HepG2 (cell line): ENCODE measurements around the gene LANCL2. TPM values are rescaled to one million over a fixed set of nuclear protein-coding genes. Genes with fewer than 3 reads are reported as not detected.

Source experiments
- ATAC-seq: fragments of 200-7000 bp; cut with Tn5 transposase; 3 replicates; pipeline ENCODE4 v1.9.1; 2020; ENCODE audit warnings: mild to moderate bottlenecking, moderate library complexity
- BruUV-seq: library from RNA; stranded (reverse); fragments of 400-500 nt; replicated peaks from 2 replicates; lab custom pipeline; 2021; lab: Mats Ljungman, UMichigan
- CTCF ChIA-PET: fragments of 300-600 bp; formaldehyde crosslinking; extraction: SDS; loops from one replicate; lab custom pipeline; 2021; ENCODE audit warnings: low total read pairs, inconsistent platforms, low intra/inter-chr PET ratio; lab: Yijun Ruan, JAX
- POLR2A ChIA-PET: fragments of 350-600 bp; sonication (Branson Sonifier 250); formaldehyde crosslinking; loops from one replicate; lab custom pipeline; 2020; ENCODE audit warnings: antibody characterized with exemption, inconsistent platforms; lab: Yijun Ruan, JAX
- DNase-seq: peaks from one replicate; pipeline ENCODE4 v3.0.0-alpha.2; 2015; ENCODE audit warnings: low spot score
- FAIRE-seq: peaks from 3 replicates; lab custom pipeline; 2011; peaks lifted over from hg19 to GRCh38; lab: Jason Lieb, UNC
- H2AFZ ChIP-seq: one replicate; pipeline ENCODE4 v1.6.1; 2011; ENCODE audit warnings: low read length, inconsistent platforms
- H3K27ac ChIP-seq: fragments of 300-600 bp; 3 replicates; pipeline ENCODE4 v1.8.0; 2011; ENCODE audit warnings: mixed run types, mild to moderate bottlenecking, mixed read lengths, low read length, inconsistent platforms; ENCODE audit not compliant: insufficient read depth; ENCODE audit errors: extremely low read length
- H3K27me3 ChIP-seq, 2 experiments: fragments of 200-600 bp in 1 of 2; 2 replicates in 1 of 2; 3 replicates in 1 of 2; pipeline versions ENCODE4 v1.6.0 to v1.8.0; 2011; ENCODE audit warnings: low read length in 2 of 2, mild to moderate bottlenecking in 2 of 2, moderate library complexity in 2 of 2, inconsistent platforms in 1 of 2; ENCODE audit not compliant: insufficient read depth in 2 of 2, control insufficient read depth in 1 of 2
- H3K36me3 ChIP-seq, 2 experiments: fragments of 200-600 bp in 1 of 2; replicated peaks in 1 of 2; 2 replicates in 1 of 2; 3 replicates in 1 of 2; pipeline versions ENCODE4 v1.5.1 to v1.8.0; 2011; ENCODE audit warnings: low read length in 2 of 2, inconsistent platforms in 1 of 2; ENCODE audit not compliant: insufficient read depth in 2 of 2, control insufficient read depth in 1 of 2
- H3K4me1 ChIP-seq: 2 replicates; pipeline ENCODE4 v1.5.1; 2012; ENCODE audit warnings: low read length, inconsistent platforms; ENCODE audit not compliant: insufficient read depth
- H3K4me2 ChIP-seq: 2 replicates; pipeline ENCODE4 v1.6.0; 2011; ENCODE audit warnings: low read depth, low read length, inconsistent platforms
- H3K4me3 ChIP-seq, 3 experiments: fragments of 200-600 bp in 1 of 3; sonication (generic), shearing (Covaris generic) in 1 of 3; replicated peaks in 1 of 3; 2 replicates each; pipeline ENCODE4 v1.5.1; 2011 to 2016; ENCODE audit warnings: low read length in 3 of 3, inconsistent platforms in 2 of 3, low read depth in 2 of 3, mild to moderate bottlenecking in 2 of 3, control low read depth in 1 of 3, mixed read lengths in 1 of 3; ENCODE audit not compliant: insufficient read depth in 1 of 3
- H3K79me2 ChIP-seq: one replicate; pipeline ENCODE4 v1.6.1; 2011; ENCODE audit warnings: low read length, inconsistent platforms; ENCODE audit not compliant: insufficient read depth
- H3K9ac ChIP-seq: 2 replicates; pipeline ENCODE4 v1.6.0; 2011; ENCODE audit warnings: mild to moderate bottlenecking, low read depth, low read length, inconsistent platforms; ENCODE audit not compliant: insufficient read depth
- H3K9me3 ChIP-seq: 2 replicates; pipeline ENCODE4 v1.5.1; 2012; ENCODE audit warnings: mild to moderate bottlenecking, low read length
- H4K20me1 ChIP-seq: 2 replicates; pipeline ENCODE4 v1.6.0; 2011; ENCODE audit warnings: inconsistent platforms, mild to moderate bottlenecking, low read length, moderate library complexity; ENCODE audit not compliant: insufficient read depth
- AKAP8 ChIP-seq: sonication (generic); formaldehyde crosslinking; IDR thresholded peaks from 2 replicates; pipeline ENCODE4 v1.5.1; 2020; ENCODE audit warnings: mild to moderate bottlenecking, missing genetic modification reagents
- ARID2 ChIP-seq: sonication (generic); formaldehyde crosslinking; IDR thresholded peaks from 2 replicates; pipeline ENCODE4 v1.8.1; 2022; ENCODE audit warnings: mild to moderate bottlenecking, missing genetic modification reagents, borderline replicate concordance
- ARNT ChIP-seq: fragments of 450-650 bp; IDR thresholded peaks from 2 replicates; pipeline ENCODE4 v1.6.1; 2017
- HOXA7 ChIP-seq: sonication (generic); formaldehyde crosslinking; IDR thresholded peaks from 2 replicates; pipeline ENCODE4 v1.8.1; 2022; ENCODE audit warnings: mild to moderate bottlenecking, missing genetic modification reagents, moderate library complexity
- ISL2 ChIP-seq: sonication (generic); formaldehyde crosslinking; IDR thresholded peaks from 2 replicates; pipeline ENCODE4 v1.5.0; 2020; ENCODE audit warnings: missing genetic modification reagents
- NCOA1 ChIP-seq: sonication (generic); formaldehyde crosslinking; IDR thresholded peaks from 2 replicates; pipeline ENCODE4 v1.9.0; 2021; ENCODE audit warnings: missing genetic modification reagents
- ONECUT2 ChIP-seq: sonication (generic); formaldehyde crosslinking; IDR thresholded peaks from 2 replicates; pipeline ENCODE4 v1.4.0; 2020; ENCODE audit warnings: missing genetic modification reagents
- RARG ChIP-seq: sonication (generic); formaldehyde crosslinking; IDR thresholded peaks from 2 replicates; pipeline ENCODE4 v1.4.0; 2020; ENCODE audit warnings: low read depth, mild to moderate bottlenecking, missing genetic modification reagents
- SNRNP70 ChIP-seq: fragments of 200-400 bp; formaldehyde crosslinking; IDR thresholded peaks from 2 replicates; pipeline ENCODE4 v1.6.1; 2017; ENCODE audit warnings: mild to moderate bottlenecking, low read depth, low read length, moderate library complexity
- TCF7L2 ChIP-seq: IDR thresholded peaks from 2 replicates; pipeline ENCODE4 v1.6.1; 2011; ENCODE audit warnings: mild to moderate bottlenecking, low read depth, low read length, moderate library complexity
- TSC22D2 ChIP-seq: sonication (generic); formaldehyde crosslinking; IDR thresholded peaks from 2 replicates; pipeline ENCODE4 v1.5.1; 2020; ENCODE audit warnings: missing genetic modification reagents, mild to moderate bottlenecking, borderline replicate concordance
- ZFP62 ChIP-seq: sonication (generic); formaldehyde crosslinking; IDR thresholded peaks from 2 replicates; pipeline ENCODE4 v1.4.0; 2020; ENCODE audit warnings: missing genetic modification reagents
- ZFYVE20 ChIP-seq: sonication (generic); formaldehyde crosslinking; IDR thresholded peaks from 2 replicates; pipeline ENCODE4 v1.8.0; 2023; ENCODE audit warnings: low read depth, mild to moderate bottlenecking, moderate library complexity, missing genetic modification reagents, borderline replicate concordance
- ZNF414 ChIP-seq: sonication (generic); formaldehyde crosslinking; IDR thresholded peaks from 2 replicates; pipeline ENCODE4 v1.5.0; 2020; ENCODE audit warnings: missing genetic modification reagents
- ZNF501 ChIP-seq: sonication (generic); formaldehyde crosslinking; IDR thresholded peaks from 2 replicates; pipeline ENCODE4 v1.5.1; 2020; ENCODE audit warnings: mild to moderate bottlenecking, moderate library complexity, missing genetic modification reagents
- WGBS: methylation state at CpG from one replicate; pipeline ENCODE4 v1.1.6; 2017; ENCODE audit warnings: low lambda C conversion rate; 5-methylcytosine and 5-hydroxymethylcytosine counted together
- in situ Hi-C: cut with HindIII; loops from 2 replicates; pipeline ENCODE4 v1.10.0; 2017; ENCODE audit warnings: low pct_unique_long_range_greater_than_20kb; ENCODE audit not compliant: extremely low pct_ligation_motif_present
- intact Hi-C: fragments of 100-400 bp; cut with micrococcal nuclease; formaldehyde crosslinking; loops from one replicate; pipeline ENCODE4 v1.10.0; 2022; ENCODE audit not compliant: unreplicated experiment
- polyA plus RNA-seq, 8 experiments: library from polyadenylated mRNA; depleted of rRNA in 3 of 8; stranded (reverse) in 7 of 8; unstranded in 1 of 8; fragments of >200 nt; fragmentation: Illumina TruSeq in 4 of 8; extraction: Trizol in 4 of 8; gene quantifications; 2 replicates each; pipeline versions ENCODE4 v1.2.1 to v1.2.3, GENCODE V29; 2011 to 2016; ENCODE audit warnings: low read depth in 4 of 8, missing spikeins in 1 of 8, mixed read lengths in 1 of 8; ENCODE audit not compliant: insufficient read depth in 1 of 8
- total RNA-seq, 5 experiments: library from RNA; depleted of rRNA; stranded (reverse); fragments of >200 nt; fragmentation: Illumina TruSeq; extraction: Trizol; gene quantifications; 2 replicates each; pipeline ENCODE4 v1.2.3, GENCODE V29; 2016; ENCODE audit warnings: low read depth in 1 of 5
- TF ChIP-seq, protein P1 (sequence below): sonication (generic); formaldehyde crosslinking; conservative IDR thresholded peaks from 2 replicates; pipeline ENCODE4 v1.8.1; 2023; ENCODE audit warnings: missing genetic modification reagents
- TF ChIP-seq, protein P2 (sequence below): sonication (generic); formaldehyde crosslinking; IDR thresholded peaks from 2 replicates; pipeline ENCODE4 v1.5.1; 2020; ENCODE audit warnings: mild to moderate bottlenecking, missing genetic modification reagents, moderate library complexity

LANCL2 gene
- total and polyA plus RNA-seq, 2 of the 13 experiments (the other 11 are each of a cell fraction or from before 2014, with no cell fraction given) = 10.0 to 13.8 TPM

DNA sequence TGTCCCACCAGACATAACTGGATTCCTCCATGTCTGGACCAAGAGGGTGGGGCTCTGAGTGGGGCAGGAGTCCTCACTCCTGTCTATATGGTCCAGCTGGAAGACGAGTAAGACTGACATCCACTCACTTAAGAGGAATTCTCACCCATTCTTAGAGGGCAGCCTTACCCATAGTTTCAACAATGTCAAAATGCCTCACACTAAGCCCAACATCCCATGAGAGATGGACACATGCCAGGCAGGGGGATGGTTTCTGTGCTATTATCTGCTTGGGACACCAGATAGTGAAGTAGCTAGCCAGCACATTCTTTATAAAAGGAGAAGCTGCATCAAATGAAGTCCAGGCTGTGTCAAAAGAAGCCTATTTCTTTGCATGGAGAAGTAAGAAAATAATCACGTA, 4.7 kb upstream of the LANCL2 start:
- Histone ChIP-seq H3K27me3 (no peaks in the 10 kb centered on the region), H3K36me3 (no peaks in the 10 kb centered on the region), H4K20me1 (no peaks in the 10 kb centered on the region), H2AFZ (no peak overlapping the region), H3K4me3 (no peak overlapping the region), H3K9ac (no peak overlapping the region), H3K4me1 (peaks cover 26% of the 10 kb centered on the region), H3K27ac (no peak overlapping the region), H3K4me2 (no peak overlapping the region), H3K9me3 (no peaks in the 10 kb centered on the region), H3K79me2 (no peaks in the 10 kb centered on the region)
- FAIRE-seq (no peak), DNase-seq (no peak), ATAC-seq (no peak)
- WGBS = 38% methylated on average over 2 of the region's 2 CpGs
- BruUV-seq = no TSS peak
- ChIA-PET CTCF (no interaction called here), POLR2A (no interaction called here)
- intact Hi-C loops = no loop called here
- in situ Hi-C loops = no loop called here
- no peak for TF ChIP-seq SNRNP70
- TF ChIP-seq ZNF501 (CRISPR knock-in tag) = no peak
- TF ChIP-seq ISL2 = no peak
- TF ChIP-seq AKAP8 (CRISPR knock-in tag) = no peak
- no peak for TF ChIP-seq TSC22D2 (CRISPR knock-in tag)
- no peak for TF ChIP-seq HOXA7 (CRISPR knock-in tag)
- TF ChIP-seq, protein P1, sequence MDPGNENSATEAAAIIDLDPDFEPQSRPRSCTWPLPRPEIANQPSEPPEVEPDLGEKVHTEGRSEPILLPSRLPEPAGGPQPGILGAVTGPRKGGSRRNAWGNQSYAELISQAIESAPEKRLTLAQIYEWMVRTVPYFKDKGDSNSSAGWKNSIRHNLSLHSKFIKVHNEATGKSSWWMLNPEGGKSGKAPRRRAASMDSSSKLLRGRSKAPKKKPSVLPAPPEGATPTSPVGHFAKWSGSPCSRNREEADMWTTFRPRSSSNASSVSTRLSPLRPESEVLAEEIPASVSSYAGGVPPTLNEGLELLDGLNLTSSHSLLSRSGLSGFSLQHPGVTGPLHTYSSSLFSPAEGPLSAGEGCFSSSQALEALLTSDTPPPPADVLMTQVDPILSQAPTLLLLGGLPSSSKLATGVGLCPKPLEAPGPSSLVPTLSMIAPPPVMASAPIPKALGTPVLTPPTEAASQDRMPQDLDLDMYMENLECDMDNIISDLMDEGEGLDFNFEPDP (CRISPR knock-in tag) = no peak
- no peak for TF ChIP-seq RARG (CRISPR knock-in tag)
- no peak for TF ChIP-seq NCOA1 (CRISPR knock-in tag)
- TF ChIP-seq, protein P2, sequence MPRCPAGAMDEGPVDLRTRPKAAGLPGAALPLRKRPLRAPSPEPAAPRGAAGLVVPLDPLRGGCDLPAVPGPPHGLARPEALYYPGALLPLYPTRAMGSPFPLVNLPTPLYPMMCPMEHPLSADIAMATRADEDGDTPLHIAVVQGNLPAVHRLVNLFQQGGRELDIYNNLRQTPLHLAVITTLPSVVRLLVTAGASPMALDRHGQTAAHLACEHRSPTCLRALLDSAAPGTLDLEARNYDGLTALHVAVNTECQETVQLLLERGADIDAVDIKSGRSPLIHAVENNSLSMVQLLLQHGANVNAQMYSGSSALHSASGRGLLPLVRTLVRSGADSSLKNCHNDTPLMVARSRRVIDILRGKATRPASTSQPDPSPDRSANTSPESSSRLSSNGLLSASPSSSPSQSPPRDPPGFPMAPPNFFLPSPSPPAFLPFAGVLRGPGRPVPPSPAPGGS = no peak
- no peak for TF ChIP-seq ZNF414 (CRISPR knock-in tag)
- no peak for TF ChIP-seq TCF7L2
- no peak for TF ChIP-seq ONECUT2 (CRISPR knock-in tag)
- TF ChIP-seq ARID2 (CRISPR knock-in tag) = no peak
- no peak for TF ChIP-seq ZFP62 (CRISPR knock-in tag)
- TF ChIP-seq ZFYVE20 (CRISPR knock-in tag) = no peak
- no peak for TF ChIP-seq ARNT
